H1 (cell line): ENCODE results near the gene CCL28.

Experiments used
- CEBPB ChIP-seq: IDR thresholded peaks from 2 replicates; pipeline ENCODE4 v1.6.1; 2012; ENCODE audit warnings: low read depth, low read length
- EP300 ChIP-seq, 2 experiments: IDR thresholded peaks; 1 replicate in 1 of 2; 2 replicates in 1 of 2; pipeline ENCODE4 v1.6.1; 2011 to 2012; ENCODE audit warnings: low read depth in 2 of 2, low read length in 2 of 2, mild to moderate bottlenecking in 2 of 2, borderline replicate concordance in 1 of 2, inconsistent platforms in 1 of 2, moderate library complexity in 1 of 2
- EZH2 ChIP-seq: fragments of 200-600 bp; sonication (generic); IDR thresholded peaks from 2 replicates; pipeline ENCODE4 v1.7.1; 2012; ENCODE audit warnings: low read depth, mild to moderate bottlenecking, moderate library complexity, low read length, inconsistent platforms; ENCODE audit not compliant: severe bottlenecking
- HDAC2 ChIP-seq, 2 experiments: fragments of 300-600 bp in 1 of 2; sonication (generic) in 1 of 2; IDR thresholded peaks; 2 replicates each; pipeline ENCODE4 v1.6.1; 2011 to 2012; ENCODE audit warnings: low read depth in 2 of 2, low read length in 2 of 2, mild to moderate bottlenecking in 2 of 2, moderate library complexity in 2 of 2, borderline replicate concordance in 1 of 2, inconsistent platforms in 1 of 2
- POLR2AphosphoS5 ChIP-seq: IDR thresholded peaks from 2 replicates; pipeline ENCODE4 v1.6.1; 2011; ENCODE audit warnings: low read depth, low read length
- RFX5 ChIP-seq: IDR thresholded peaks from 2 replicates; pipeline ENCODE4 v1.6.1; 2011; ENCODE audit warnings: low read depth, low read length, improper control_type of control experiment, borderline replicate concordance
- TAF1 ChIP-seq: IDR thresholded peaks from 2 replicates; pipeline ENCODE4 v1.6.1; 2011; ENCODE audit warnings: mild to moderate bottlenecking, low read depth, low read length
- TF ChIP-seq, protein P1 (sequence below), 3 experiments: IDR thresholded peaks; 1 replicate in 2 of 3; 2 replicates in 1 of 3; pipeline versions ENCODE4 v1.5.1 to v1.6.1; 2011; ENCODE audit warnings: low read length in 3 of 3, mild to moderate bottlenecking in 3 of 3, inconsistent platforms in 2 of 3, low read depth in 1 of 3, moderate library complexity in 1 of 3; ENCODE audit not compliant: insufficient read depth in 1 of 3; ENCODE audit errors: control extremely low read depth in 1 of 3
- TF ChIP-seq, protein P2 (sequence below): IDR thresholded peaks from 2 replicates; pipeline ENCODE4 v1.6.1; 2012; ENCODE audit warnings: low read length, inconsistent platforms
- TF ChIP-seq, protein P3 (sequence below): IDR thresholded peaks from 2 replicates; pipeline ENCODE4 v1.6.1; 2011; ENCODE audit warnings: low read length, improper control_type of control experiment

DNA sequence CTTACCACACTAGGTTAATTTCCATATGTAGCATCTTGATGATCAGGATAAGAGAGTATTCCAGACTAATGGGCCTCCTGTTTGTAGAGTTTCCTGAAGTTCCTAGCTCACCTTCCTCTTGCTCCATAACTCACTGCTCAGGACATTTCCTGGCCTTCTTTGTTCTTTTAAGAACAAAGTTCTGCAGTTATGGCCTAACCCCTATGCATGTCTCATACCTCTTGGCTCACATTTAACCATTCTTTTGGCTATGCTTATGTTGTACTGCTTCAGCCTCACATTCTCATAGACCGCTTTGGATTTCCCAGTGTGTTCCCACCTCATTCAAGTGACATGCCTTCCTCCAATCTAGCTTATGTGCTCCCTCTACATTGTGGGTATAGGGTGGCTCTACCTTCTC is 58.5 kb downstream of the CCL28 start:
- no peak for TF ChIP-seq EP300 (IDR thresholded peaks at IDR 0.05; ENCODE audit: borderline replicate concordance in 1 of 2, low read depth in 2 of 2, low read length in 2 of 2)
- TF ChIP-seq, protein P1, sequence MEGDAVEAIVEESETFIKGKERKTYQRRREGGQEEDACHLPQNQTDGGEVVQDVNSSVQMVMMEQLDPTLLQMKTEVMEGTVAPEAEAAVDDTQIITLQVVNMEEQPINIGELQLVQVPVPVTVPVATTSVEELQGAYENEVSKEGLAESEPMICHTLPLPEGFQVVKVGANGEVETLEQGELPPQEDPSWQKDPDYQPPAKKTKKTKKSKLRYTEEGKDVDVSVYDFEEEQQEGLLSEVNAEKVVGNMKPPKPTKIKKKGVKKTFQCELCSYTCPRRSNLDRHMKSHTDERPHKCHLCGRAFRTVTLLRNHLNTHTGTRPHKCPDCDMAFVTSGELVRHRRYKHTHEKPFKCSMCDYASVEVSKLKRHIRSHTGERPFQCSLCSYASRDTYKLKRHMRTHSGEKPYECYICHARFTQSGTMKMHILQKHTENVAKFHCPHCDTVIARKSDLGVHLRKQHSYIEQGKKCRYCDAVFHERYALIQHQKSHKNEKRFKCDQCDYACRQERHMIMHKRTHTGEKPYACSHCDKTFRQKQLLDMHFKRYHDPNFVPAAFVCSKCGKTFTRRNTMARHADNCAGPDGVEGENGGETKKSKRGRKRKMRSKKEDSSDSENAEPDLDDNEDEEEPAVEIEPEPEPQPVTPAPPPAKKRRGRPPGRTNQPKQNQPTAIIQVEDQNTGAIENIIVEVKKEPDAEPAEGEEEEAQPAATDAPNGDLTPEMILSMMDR (IDR thresholded peaks at IDR 0.05; ENCODE audit: control extremely low read depth in 1 of 3, insufficient read depth in 1 of 3, low read depth in 1 of 3, low read length in 3 of 3) = no peak
- TF ChIP-seq, protein P2, sequence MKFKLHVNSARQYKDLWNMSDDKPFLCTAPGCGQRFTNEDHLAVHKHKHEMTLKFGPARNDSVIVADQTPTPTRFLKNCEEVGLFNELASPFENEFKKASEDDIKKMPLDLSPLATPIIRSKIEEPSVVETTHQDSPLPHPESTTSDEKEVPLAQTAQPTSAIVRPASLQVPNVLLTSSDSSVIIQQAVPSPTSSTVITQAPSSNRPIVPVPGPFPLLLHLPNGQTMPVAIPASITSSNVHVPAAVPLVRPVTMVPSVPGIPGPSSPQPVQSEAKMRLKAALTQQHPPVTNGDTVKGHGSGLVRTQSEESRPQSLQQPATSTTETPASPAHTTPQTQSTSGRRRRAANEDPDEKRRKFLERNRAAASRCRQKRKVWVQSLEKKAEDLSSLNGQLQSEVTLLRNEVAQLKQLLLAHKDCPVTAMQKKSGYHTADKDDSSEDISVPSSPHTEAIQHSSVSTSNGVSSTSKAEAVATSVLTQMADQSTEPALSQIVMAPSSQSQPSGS = no peak
- no peak for TF ChIP-seq RFX5
- no peak for TF ChIP-seq CEBPB
- no peak for TF ChIP-seq POLR2AphosphoS5
- TF ChIP-seq, protein P3, sequence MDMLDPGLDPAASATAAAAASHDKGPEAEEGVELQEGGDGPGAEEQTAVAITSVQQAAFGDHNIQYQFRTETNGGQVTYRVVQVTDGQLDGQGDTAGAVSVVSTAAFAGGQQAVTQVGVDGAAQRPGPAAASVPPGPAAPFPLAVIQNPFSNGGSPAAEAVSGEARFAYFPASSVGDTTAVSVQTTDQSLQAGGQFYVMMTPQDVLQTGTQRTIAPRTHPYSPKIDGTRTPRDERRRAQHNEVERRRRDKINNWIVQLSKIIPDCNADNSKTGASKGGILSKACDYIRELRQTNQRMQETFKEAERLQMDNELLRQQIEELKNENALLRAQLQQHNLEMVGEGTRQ = no peak
- TF ChIP-seq HDAC2 (IDR thresholded peaks at IDR 0.05; ENCODE audit: borderline replicate concordance in 1 of 2, low read depth in 2 of 2, low read length in 2 of 2) = no peak
- TF ChIP-seq TAF1 = no peak
- no peak for TF ChIP-seq EZH2
